ENCODE data around the gene FBXW11.
A peak's percentile ranks its signal among the peaks of the same experiment; 100 is the strongest.

The FBXW11 gene

DNA sequence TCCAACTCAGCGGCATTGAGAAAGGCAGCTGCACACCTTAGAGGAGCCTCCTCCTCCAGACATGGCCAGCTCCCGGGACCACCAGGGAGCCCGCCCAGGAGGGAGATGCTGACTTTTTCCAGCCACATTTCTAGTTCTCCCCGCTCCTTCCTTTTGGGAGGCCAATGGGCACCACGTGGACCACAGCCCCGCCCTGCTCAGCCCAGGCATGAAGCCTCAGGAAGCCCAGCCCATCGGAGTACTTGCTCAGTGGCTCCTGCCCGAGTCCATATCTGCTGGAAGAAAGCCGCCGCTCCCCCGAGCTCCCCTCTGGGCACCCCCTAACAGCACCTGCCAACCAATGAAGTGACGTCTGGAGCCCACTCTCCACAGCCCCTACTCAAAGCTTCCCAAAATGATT lies 168.4 kb downstream of the FBXW11 start:
- DNase-seq = no peak

DNA sequence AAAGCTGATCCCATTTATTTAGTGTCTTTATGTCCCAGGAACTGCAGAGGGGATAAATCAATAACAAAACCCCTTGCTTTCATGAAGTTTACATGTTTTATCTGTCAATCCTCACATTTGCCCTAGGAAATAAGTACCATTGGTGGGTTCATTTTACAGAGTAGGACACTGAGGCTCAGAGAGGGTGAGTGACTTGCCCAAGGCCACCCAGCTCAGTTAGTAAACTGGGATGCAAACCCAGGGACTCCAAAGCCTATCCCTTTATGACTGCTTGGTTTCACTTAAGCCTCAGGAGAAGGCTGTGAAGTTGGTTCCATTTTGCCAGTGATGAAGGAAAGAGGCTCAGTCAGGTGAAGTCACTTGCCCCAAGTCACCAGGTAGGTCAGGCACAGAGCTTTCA lies 168.9 kb downstream of the FBXW11 start:
- DNase-seq = no peak

GRCh38 chr5:171835066-171835465 lies 171.4 kb downstream of the FBXW11 start:
- no peak for DNase-seq

DNA sequence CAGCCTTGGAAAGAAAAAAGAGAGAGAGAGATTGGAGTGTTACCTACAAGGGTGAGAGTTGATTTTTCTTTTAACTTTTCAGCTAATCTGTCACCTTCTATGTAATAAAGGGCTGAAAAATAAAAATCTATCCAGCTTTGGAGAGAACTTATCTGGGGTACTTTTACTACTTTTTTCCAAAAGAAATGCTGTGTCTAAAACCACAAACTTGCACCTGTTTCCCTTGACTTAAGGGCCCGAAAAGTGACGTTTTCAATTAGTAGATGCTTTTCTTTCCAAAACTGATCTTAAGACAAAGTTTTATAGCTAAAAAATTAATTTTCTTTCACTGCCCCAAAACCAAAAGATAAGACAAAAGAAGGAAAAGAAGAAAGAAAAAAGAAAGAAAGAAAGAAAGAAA lies 172.0 kb downstream of the FBXW11 start:
- DNase-seq = no peak

DNA sequence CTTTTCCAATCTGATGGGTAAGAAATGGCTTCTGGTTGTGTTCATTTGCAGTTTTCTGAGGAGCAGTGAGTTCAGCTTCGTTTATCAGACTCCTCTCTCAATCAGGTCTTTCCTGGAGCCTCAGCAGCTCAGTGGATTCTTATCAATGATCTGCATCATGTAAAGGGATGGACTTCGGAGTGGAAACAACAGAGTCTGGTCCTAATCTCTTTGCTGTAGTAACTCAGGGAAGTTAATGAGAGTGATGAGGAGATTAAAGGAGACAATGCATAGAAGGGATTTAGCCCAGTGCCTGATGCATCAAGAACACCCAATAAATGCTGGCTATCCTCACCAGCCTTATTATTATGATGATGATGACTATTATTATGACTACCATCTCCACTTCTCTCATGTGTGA lies 173.7 kb downstream of the FBXW11 start:
- no peak for DNase-seq

- DNase-seq = no peak
Observed at GRCh38 chr5:171830686-171831085, 175.8 kb downstream of the FBXW11 start.

DNA sequence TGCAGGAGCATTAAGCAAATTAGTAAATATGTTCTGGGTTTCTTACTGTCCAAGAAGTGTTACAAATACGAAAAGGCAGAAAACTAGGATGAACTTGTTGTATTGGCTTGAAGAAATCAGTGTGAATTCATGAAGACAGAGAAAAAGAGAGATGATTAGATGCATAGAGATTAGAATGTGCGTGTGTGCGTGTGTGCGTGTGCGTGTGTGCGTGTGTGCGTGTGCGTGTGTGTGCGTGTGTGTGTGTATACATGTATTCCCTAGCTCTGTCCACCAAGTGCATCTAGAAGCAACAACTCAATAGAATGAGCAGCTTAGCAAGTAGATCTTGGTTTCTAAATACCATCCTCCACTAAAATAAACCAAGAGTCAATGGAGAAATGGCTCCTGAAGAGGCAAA lies 179.3 kb downstream of the FBXW11 start:
- no peak for DNase-seq

GRCh38 chr5:171826132-171826531 lies 180.3 kb downstream of the FBXW11 start:
- peak; percentile 13 for DNase-seq

DNA sequence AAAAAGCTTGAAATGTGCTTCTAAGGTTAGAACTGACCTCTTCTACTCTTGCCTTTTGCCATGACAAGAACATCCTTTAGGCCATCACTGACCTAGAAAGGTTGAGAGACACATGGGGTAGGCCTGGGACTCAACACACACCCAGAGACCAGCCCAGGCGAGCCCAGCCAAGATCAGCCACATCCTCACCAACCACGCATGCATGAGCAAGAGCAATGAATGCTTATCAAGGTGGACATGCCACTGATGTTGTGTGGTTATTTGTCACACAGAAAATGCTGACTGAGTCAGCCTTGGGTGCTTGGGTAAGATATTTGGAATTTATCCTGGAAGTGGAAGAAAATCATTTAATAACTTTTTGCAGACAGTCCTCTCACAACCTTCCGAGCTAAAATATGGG lies 181.4 kb downstream of the FBXW11 start:
- DNase-seq = peak; percentile 11

- no peak for DNase-seq
Observed at GRCh38 chr5:171823269-171823668, 183.2 kb downstream of the FBXW11 start.

DNA sequence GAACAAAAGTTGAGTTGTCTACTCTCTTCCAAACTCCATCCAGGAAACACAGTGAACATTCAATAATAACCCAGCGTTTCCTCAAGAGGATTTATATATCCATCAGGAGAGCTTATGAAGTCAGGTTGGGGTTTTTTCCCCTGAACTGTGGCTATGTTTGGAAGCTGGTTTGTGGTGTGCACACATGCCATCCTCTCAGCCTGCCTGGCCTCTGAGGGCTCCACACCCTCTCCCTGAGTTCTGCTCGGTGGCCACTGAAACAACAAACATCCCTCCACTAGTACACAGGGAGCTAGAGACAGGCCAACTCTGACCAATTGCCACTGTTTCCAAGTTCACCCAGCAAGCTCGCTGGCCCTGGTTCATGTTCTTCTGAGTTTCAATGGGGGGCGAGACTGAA lies 185.2 kb downstream of the FBXW11 start:
- DNase-seq = no peak

GRCh38 chr5:171820561-171820960 lies 185.9 kb downstream of the FBXW11 start:
- DNase-seq = no peak

GRCh38 chr5:171816666-171817065 lies 189.8 kb downstream of the FBXW11 start:
- no peak for DNase-seq

GRCh38 chr5:171813813-171814490 lies 192.5 kb downstream of the FBXW11 start:
- no peak for DNase-seq

GRCh38 chr5:171813270-171813669 lies 193.2 kb downstream of the FBXW11 start:
- no peak for DNase-seq

Measured in EL (cell line).